Stimulated activated CD8-positive, alpha-beta memory T cell treated with anti-CD3 and anti-CD28 coated beads, Interleukin-4, amount 100 ng/mL, for 1 hour (primary cell): ENCODE data around the gene ERFE.
"Not testable (repeated sequence)": the region's sequence is repeated elsewhere in the genome, so short reads cannot be mapped to it uniquely, and the experiment has no call there.

Experiments
- DNase-seq, 2 donors: peaks; one replicate each; pipeline ENCODE4 v3.0.0-alpha.2; 2020; ENCODE audit warnings: low read depth in 2 of 2, low spot score in 1 of 2

ERFE gene, protein sequence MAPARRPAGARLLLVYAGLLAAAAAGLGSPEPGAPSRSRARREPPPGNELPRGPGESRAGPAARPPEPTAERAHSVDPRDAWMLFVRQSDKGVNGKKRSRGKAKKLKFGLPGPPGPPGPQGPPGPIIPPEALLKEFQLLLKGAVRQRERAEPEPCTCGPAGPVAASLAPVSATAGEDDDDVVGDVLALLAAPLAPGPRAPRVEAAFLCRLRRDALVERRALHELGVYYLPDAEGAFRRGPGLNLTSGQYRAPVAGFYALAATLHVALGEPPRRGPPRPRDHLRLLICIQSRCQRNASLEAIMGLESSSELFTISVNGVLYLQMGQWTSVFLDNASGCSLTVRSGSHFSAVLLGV

DNA sequence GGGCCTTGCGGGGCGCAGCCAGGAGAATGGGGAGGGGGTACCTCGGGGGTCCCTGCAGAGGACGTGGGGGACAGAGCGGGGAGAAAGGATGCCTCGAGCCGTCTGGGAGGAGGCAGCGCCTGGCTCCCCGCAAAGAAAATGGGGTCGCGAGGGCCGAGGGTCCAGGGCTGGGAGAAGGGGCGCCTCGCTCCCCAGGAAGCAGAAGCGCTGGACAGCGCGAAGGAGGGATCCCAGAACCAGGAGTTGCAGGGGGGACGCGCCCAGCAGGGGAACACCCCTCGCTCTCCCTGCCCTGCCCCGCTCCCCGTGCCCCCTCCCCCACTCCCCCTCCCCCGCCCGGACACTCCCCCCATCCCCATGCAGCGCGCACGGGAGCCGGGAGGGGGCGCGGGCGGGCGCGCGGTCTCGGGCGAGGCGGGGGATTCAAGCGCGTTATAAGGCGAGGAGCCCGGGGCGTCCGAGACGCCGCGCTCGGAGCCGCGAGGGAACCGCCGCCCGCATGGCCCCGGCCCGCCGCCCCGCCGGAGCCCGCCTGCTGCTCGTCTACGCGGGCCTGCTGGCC lies at the start of gene ERFE:
Gene ERFE, plus strand, starts transcription at position 462 of the 562 bp plus-strand sequence. Its CDS starts 38 bp downstream, at position 500.
- DNase-seq: no peak

DNA sequence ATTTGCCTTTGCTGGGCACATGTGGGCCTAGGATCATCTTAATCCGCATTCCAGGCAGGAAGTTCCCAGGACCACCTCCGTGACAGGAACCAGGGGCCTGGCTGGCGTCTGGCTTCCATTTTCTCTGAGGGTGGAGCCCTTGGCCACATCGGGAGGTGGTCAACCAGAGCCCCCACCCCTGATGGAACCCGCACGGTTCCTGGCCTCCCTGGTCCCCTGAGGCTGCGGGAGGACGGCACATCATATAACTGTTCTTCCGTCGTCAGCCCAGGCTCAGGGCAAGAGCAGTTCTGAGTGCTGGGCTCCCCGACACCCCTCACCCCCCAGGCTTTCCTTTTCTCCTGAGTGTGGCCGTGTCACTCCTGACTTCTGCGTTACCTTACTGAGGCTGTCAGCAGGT lies 45.2 kb upstream of the ERFE start:
- DNase-seq: no peak

DNA sequence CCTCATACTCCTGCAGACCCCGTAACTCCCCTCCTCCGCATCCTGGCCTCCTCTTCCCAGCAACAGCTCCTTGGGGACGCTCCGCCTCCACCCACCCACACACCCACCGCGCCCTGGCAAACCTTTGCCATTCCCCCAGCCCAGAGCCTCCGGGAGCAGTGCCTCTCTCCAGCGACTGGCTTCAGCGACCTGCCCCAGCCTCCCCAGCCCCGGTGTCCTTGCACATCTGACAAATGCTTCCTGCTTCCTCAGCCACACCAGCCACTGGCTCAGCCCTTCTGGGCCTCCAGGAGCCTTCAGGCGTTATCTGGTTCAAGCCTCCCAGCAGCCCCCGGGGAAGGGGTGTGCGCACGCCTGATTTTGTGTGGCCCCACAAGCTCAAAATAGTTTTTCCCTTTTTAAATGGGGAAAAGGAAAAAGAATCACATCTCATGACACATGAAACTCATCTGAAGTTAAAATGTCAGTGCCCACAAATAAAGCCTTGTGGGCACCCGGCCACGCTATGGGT lies 44.4 kb upstream of the ERFE start:
- DNase-seq: no peak

DNA sequence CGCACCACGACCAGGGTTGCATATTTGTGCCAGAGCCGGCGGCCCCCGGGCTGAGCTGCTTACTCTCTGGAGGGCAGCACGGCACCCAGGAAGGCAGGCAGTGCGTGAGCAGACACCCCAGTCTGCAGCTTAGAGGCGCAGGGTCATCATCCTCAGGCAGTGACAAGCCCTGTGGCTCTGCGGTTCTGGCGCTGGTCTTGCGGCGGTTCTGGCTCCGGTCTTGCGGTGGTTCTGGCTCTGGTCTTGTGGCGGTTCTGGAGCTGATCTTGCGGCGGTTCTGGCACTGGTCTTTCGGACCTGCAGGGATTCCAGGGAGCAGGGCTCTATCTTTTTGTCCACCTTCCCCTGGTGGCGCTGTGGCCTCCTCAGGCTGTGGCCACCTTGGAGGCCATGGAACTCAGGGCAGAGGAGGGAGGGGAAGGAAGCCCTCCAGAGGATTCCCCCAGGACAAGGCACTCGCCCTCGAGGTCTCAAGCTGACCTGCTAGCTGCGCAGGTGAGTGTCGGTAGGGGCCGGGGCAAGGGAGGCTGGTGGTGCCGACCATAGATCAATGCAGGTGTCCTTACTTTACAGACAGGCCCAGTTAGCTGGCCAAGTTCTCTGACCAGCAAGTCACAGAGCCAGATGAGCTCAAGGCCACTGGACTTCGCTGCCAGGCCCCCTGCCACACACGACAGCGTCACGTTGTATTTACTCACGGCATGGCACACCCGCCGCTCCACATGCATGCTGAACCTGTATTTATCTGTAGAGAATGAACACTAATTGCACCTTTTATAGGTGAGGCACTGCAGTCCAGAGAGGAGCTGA lies 43.7 kb upstream of the ERFE start:
- DNase-seq: no peak

DNA sequence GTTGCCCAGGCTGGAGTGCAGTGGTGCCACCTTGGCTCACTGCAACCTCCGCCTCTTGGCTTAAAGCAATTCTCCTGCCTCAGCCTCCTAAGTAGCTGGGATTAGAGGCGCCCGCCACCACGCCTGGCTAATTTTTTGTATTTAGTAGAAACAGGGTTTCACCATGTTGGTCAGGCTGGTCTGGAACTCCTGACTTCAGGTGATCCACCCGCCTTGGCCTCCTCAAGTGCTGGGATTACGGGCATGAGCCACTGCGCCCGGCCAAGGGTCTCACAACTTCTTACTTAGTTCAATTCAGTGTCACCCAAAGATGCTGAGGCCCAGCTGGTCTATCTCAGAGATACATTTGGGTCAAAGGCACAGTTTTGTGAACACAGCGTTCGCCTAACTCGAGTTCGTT lies 43.1 kb upstream of the ERFE start:
- DNase-seq: not testable (repeated sequence)

DNA sequence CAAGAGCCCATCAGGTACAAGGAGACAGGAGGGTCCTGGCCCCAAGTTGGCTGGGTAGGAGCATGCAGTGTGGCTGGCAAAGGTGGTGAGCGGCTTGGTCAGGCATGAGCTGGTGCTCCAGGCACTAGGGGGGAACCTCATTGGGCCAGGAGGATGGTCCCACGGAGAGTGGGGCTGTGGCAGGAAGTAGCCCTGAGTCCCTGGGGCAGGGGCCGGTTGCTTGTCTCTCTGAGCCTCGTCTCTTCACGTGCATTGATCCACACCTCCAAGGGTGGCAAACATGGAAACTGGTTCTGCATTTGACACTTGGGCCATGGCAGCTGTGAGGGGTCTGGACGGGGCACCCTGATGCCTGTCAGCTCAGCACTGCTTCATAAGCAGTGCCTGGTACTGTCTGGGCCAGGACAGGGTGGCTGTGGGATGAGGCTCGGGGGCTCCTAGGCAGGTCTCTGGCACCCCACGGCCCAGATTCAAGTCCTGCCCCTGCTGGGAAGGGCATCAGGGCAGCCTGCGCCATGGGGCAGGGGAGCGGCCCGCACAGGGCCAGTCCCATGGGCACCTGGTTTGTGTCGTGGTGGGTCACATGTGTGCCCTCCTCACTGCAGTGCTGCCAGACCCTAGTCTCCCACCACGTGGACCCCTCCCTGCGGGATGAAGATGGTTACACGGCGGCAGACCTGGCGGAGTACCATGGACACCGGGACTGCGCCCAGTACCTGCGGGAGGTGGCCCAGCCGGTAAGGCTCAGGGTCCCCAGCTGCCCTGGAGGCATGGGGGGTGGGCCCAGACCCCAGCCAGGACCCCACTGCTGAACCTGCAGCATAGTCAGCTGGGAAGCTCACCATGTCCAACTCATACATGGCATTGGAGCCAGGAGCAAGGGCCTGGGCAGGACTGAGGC lies 42.2 kb upstream of the ERFE start:
- no peak for DNase-seq

DNA sequence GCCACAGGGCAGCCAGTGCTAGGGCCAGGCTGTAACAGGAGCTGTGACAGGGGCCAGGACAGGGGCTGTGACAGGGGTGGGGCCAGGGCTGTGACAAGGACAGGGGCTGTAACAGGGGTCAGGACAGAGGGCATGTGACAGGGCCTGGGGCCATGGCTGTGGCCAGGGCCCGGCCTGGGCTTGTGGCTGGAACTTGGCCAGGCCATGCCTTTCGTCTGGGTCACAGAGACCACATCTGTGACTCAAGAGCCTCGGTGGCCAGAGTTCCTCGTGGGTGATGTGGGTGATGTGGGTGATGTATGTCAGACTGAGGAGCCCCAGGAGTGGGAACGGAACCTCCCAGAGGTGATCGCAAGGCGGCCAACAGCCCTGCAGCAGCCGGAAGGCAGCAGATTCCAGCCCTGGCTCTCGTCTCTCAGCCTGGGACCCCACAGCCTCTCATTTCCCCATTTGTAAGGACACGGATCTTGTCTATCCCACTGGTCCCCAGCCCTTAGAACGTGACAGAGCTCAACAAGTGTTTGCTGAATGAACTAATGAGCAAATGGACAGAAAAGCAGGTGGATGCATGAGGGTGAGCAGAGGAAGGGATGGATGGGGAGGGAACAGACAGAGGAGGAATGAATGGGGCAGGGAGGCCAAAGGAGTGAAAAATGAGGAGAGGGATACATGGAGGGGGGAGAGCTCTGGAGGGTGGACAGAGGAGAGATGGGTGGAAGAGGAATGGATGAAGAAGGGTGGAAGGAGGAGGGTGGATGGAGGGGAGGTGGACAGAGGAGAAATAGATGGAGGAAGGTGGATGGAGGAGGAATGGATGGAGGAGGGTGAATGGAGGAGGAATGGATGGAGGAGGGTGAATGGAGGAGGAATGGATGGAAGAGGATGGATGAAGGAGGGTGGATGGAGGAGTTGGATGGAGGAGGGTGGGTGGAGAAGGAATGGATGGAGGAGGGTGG lies 41.3 kb upstream of the ERFE start:
- no peak for DNase-seq

DNA sequence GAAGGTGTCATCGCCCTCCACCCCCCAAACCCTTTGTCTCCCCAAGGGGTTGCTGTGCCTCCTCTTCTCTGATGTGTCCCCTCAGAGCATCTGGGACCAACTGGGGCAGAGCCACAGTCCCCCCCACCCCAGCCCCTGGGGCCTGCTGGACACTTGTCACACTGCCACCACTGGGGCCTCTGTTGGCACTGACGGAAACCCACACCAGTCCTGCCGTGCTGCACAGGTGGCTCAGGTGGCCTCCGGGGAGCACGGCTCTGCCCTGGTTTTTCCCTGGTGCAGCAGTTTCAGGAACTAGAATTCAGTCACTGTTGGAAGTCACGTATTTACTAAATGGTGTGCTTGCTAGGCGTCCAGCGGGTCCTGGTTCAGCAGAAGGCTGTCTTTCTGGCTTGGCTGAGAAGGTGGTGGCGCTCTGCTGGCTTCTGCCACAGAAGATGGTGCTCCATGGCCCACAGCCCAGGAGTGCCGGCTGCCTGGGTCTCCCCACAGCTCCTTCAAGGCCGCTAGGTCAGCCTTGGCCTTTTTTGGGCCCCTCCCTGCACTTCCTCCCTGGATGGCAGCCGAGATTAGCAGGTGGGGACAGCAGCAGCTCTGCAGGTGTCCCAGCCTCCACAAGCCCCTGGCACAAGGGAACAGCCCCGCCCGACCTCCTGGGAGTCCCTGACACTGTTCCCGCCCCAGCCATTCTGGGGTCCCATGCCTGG lies 38.9 kb upstream of the ERFE start:
- no peak for DNase-seq

DNA sequence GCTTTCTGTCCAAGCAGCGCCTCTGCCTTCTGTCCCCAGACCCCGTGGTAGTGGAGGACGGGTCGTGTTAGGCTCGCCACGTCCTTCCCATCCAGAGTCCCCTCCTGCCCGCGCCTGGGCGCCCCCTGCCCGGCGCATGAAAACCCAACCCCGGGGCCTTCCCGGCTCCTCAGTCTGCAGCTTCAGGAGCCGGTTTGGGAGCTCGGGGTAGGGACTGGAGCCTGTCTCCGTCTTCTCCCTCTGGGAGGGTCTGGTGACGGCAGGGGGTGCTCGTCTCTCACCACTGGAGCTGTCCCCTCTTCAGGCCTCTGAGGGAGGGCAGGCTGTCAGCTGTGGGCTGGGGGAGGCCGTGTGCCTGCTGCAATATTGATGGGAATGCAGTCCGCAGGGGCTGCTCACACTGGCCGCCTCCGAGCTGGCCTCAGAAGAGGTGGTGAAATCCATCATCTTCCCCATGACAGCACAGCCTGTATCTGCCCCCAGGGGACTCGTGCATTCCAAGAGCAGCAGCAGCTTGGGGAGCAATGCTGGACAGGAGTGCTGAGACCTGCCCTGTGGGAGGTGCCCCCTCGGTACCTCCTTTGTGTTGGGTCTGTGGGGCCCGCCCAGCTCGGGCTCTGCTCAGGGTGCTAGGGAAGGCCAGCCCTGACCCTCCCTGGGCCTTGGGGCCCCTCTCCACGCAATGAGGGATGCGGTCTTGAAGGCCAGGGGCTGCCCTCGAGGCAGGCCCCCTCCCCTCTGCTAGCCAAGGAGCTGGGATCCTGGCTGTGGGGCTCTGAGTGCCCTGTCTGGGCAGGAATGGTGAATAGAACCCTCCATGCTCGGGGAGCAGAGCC lies 38.1 kb upstream of the ERFE start:
- DNase-seq: no peak

DNA sequence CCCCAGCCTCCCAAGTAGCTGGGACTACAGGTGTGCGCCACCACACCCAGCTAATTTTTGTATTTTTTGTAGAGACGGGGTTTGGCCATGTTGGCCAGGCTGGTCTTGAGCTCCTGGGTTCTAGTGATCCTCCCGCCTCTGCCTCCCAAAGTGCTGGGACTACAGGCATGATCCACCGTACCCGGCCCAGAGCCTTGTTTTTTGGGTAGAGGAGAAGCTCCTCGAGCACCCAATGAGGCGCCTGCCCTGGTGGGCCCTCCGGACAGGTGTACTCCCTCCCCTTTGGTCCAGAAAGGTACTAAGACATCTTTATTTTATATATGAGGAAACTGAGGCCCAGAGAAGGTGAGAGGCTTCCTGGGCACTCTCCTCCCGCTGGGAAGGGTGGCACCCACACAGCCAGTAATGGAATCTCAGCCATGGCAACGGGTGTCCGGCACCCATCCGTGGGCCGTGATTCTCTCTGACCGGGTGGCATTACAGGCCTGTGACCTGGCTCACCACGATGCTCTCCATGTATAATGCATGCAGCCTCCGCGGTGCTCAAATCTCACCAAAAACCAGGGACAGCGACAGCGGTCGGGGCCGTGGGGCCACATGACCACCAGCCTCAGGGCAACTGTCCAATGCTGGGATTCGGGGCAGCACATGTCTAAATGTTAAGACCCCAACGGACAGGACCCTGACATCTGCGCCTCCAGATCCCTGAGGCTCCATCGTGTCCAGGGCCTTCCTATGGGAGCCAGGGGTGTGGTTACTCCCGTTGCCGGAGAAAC lies 37.1 kb upstream of the ERFE start:
- DNase-seq: no peak

DNA sequence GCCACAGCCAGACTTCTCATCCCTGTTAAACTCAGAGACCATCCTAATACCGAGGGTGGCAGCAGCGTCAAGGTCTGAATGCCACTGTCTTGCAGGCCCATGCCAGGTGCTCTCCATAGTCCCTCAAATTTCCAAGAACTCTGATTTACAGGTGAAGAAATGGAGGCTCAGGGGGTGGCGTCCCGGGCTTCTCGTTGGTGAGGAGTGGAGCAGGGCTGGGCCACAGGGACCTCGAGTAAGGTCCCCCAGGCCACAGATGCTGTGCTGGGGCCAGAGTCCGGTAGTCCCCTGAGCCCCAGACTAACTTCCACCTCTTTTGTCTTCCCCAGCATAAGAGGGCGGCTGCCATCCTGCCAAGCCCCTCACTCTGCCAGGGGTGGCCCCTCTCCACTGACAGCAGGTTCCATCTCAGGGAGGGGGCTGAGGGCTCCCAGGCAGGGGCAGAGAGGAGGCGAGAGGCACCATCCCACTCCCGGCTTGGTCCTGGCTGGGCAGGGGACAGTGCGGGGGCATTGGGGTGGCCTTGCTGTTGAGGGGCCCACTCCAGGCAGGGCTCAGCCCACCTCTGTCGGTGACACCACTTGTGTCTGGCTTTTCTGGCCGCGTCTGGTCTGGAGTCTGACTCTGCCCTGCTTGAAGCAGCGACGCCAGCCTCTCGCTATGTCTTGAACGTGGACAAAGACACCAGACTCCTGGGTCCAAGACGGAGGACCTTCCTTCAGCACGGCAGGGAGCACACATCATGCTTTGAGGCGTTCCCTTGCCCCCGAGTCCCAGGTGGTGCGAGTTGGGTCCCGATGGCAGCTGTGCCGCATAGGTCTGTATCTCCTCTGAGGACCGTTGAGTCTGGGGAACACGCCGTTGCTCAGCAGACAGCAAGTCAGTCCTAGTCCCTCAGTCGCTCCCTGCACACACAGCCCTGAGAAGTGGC lies 36.2 kb upstream of the ERFE start:
- DNase-seq: no peak

DNA sequence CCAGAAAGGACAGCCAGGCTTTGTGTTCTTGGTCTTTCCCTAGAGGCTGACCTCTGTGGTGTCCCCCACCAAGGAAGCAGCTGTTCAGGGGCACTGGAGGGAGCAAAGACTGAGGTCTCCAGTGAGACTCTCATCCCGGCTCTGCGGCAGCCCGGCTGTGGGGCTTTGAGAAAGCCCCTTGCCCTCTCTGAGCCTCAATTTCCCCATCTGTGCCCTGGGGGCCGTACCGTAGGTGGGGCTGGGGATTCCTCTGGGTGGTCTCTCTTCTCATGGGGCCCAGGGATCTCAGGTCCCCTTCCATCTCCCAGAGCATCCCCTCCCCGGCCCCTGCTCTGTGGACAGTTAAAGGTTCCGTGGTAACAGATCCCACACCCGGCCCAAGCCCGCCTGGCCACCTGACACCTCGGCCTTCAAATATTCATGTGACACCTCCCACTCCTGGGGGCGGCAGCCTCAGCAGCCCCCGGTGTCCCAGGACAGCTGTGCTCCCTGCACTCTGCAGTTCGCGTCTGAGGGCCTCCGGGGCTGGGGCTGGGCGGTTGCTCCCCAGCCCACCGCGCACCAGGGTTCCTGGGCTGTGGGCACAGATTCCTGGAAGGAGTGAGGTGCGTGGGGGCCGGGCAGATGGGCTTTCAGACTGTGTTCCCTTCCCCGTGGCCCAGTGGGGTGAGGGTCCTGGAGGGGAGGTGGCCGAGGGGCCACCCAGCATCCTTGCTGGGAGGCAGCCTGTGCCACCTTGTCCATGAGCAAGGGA lies 35.4 kb upstream of the ERFE start:
- DNase-seq: no peak

DNA sequence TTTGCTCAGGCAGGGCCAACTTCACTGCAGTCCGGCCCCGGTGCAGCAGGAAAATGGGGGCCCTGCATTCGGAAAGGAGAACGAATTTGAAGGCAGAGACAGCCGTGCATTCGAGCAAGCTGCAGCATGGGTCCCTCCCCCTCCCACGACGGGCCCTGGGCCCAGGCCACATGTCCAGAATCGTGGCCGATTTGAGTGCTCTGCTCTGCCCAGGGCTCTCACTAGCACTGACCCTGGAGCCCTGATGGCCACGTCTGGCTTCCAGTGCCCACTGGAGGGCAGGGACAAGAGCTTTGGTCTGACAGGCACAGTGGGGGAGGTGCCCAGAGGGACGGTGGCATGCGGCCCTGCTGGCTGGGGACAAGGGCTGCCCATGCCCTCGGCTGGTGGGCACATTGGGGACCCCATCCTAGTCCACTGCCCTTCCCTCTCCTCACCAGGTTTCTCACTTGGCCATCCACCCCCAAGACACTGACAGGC lies 34.7 kb upstream of the ERFE start:
- DNase-seq: no peak

DNA sequence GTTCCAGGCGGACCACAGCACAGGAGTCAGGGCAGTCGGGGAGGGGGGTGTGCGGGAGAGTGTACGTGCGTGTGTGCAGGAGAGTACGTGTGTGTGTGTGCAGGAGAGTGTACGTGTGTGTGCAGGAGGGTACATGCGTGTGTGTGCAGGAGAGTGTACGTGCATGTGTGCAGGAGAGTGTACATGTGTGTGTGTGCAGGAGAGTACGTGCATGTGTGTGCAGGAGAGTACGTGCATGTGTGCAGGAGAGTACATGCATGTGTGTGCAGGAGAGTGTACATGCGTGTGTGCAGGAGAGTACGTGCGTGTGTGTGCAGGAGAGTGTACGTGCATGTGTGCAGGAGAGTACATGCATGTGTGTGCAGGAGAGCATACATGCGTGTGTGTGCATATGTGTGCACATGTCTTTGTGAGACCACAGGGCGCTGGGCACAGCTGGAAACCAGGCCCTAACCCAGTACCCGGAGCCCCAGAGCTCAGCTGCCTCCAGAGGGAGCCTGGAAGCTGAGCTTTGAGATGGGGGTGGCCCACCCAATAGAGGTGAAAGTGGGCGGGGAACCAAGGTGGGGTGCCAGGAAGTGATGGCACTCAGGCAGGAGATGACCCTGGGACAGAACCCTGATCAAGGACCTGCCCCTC lies 34.2 kb upstream of the ERFE start:
- DNase-seq: no peak
